GM23338 (cell line): ENCODE data around the gene ADGRB2. TPM values are rescaled to one million over a fixed set of nuclear protein-coding genes. Genes with fewer than 3 reads are reported as not detected.

Experiments used
- ATAC-seq: fragments of 200-7000 bp; cut with Tn5 transposase; 3 replicates; pipeline ENCODE4 v1.9.1; 2020
- DNase-seq: peaks from one replicate; pipeline ENCODE4 v3.0.0-alpha.2; 2015; ENCODE audit warnings: low spot score
- H2AFZ ChIP-seq: fragments of 200-600 bp; sonication (generic); 2 replicates; pipeline ENCODE4 v1.8.0; 2016; ENCODE audit warnings: antibody characterized with exemption, mild to moderate bottlenecking, moderate library complexity
- H3F3A ChIP-seq: fragments of 200-600 bp; sonication (generic); replicated peaks from 2 replicates; pipeline ENCODE4 v1.8.0; 2017; ENCODE audit warnings: antibody characterized with exemption, mixed run types, low read depth
- H3K27ac ChIP-seq: fragments of 200-600 bp; sonication (generic); 2 replicates; pipeline ENCODE4 v1.6.1; 2016; ENCODE audit warnings: low read depth
- H3K27me3 ChIP-seq: fragments of 200-600 bp; sonication (generic); 2 replicates; pipeline ENCODE4 v1.8.0; 2016; ENCODE audit warnings: mild to moderate bottlenecking, mixed run types, moderate library complexity; ENCODE audit not compliant: insufficient read depth
- H3K36me3 ChIP-seq: fragments of 200-600 bp; sonication (generic); 2 replicates; pipeline ENCODE4 v1.8.0; 2016; ENCODE audit warnings: mild to moderate bottlenecking; ENCODE audit not compliant: insufficient read depth
- H3K4me1 ChIP-seq: fragments of 200-600 bp; sonication (generic); 2 replicates; pipeline ENCODE4 v1.8.0; 2016; ENCODE audit warnings: mild to moderate bottlenecking, moderate library complexity; ENCODE audit not compliant: insufficient read depth
- H3K4me2 ChIP-seq: fragments of 200-600 bp; sonication (generic); 2 replicates; pipeline ENCODE4 v1.7.1; 2017; ENCODE audit warnings: mixed run types
- H3K4me3 ChIP-seq: fragments of 200-600 bp; sonication (generic); 2 replicates; pipeline ENCODE4 v1.6.1; 2016; ENCODE audit warnings: mixed run types
- H3K79me2 ChIP-seq: fragments of 200-600 bp; sonication (generic); replicated peaks from 2 replicates; pipeline ENCODE4 v1.8.0; 2017; ENCODE audit warnings: mild to moderate bottlenecking; ENCODE audit not compliant: insufficient read depth
- H3K9me2 ChIP-seq: fragments of 200-600 bp; sonication (generic); 2 replicates; pipeline ENCODE4 v1.8.0; 2017; ENCODE audit not compliant: insufficient read depth
- H4K20me1 ChIP-seq: fragments of 200-600 bp; sonication (generic); replicated peaks from 2 replicates; pipeline ENCODE4 v1.8.0; 2017; ENCODE audit warnings: mild to moderate bottlenecking; ENCODE audit not compliant: insufficient read depth
- H3K27ac Mint-ChIP-seq: 2 replicates; pipeline ENCODE4 v1.8.0; 2020; ENCODE audit warnings: inconsistent platforms, mild to moderate bottlenecking, moderate library complexity, mixed read lengths
- H3K27me3 Mint-ChIP-seq: 3 replicates; pipeline ENCODE4 v1.8.0; 2022; ENCODE audit warnings: low read depth, mild to moderate bottlenecking, moderate library complexity, mixed read lengths, inconsistent platforms; ENCODE audit not compliant: insufficient read depth, poor library complexity
- H3K36me3 Mint-ChIP-seq: 3 replicates; pipeline ENCODE4 v1.8.0; 2021; ENCODE audit warnings: low read depth, mild to moderate bottlenecking, inconsistent platforms, moderate library complexity, mixed read lengths
- H3K4me1 Mint-ChIP-seq: 3 replicates; pipeline ENCODE4 v1.8.0; 2020; ENCODE audit warnings: mild to moderate bottlenecking, inconsistent platforms, mixed read lengths
- H3K4me3 Mint-ChIP-seq: 3 replicates; pipeline ENCODE4 v1.8.0; 2021; ENCODE audit warnings: moderate library complexity, mild to moderate bottlenecking, inconsistent platforms, mixed read lengths
- H3K9me3 Mint-ChIP-seq: 3 replicates; pipeline ENCODE4 v1.8.0; 2020; ENCODE audit warnings: moderate library complexity, mild to moderate bottlenecking, inconsistent platforms, mixed read lengths
- CREB1 ChIP-seq: fragments of 250-450 bp; sonication (Bioruptor Pico); IDR thresholded peaks from 2 replicates; pipeline ENCODE4 v1.5.0; 2020; ENCODE audit warnings: low read depth, mild to moderate bottlenecking, moderate library complexity
- CTCF ChIP-seq, 2 experiments: fragments of 200-600 bp in 1 of 2; sonication (generic) in 1 of 2; conservative IDR thresholded peaks; 2 replicates each; pipeline versions ENCODE4 v1.5.1 to v1.6.1; 2016 to 2017; ENCODE audit warnings: antibody characterized with exemption in 2 of 2, low read depth in 2 of 2, mild to moderate bottlenecking in 2 of 2, moderate library complexity in 1 of 2
- ETS1 ChIP-seq: IDR thresholded peaks from 2 replicates; pipeline ENCODE4 v1.6.1; 2016; ENCODE audit warnings: antibody characterized with exemption
- JUNB ChIP-seq: IDR thresholded peaks from one replicate; pipeline ENCODE4 v1.6.1; 2016; ENCODE audit warnings: antibody characterized with exemption; ENCODE audit not compliant: unreplicated experiment
- NANOG ChIP-seq: IDR thresholded peaks from 2 replicates; pipeline ENCODE4 v1.6.1; 2016; ENCODE audit warnings: antibody characterized with exemption, borderline replicate concordance
- ZNF114 ChIP-seq: fragments of 250-450 bp; sonication (Bioruptor Pico); IDR thresholded peaks from 2 replicates; pipeline ENCODE4 v1.5.0; 2020; ENCODE audit warnings: mild to moderate bottlenecking, moderate library complexity
- ZNF462 ChIP-seq: fragments of 250-450 bp; sonication (Bioruptor Pico); IDR thresholded peaks from 2 replicates; pipeline ENCODE4 v1.5.0; 2020; ENCODE audit warnings: mild to moderate bottlenecking, moderate library complexity
- polyA plus RNA-seq: library from polyadenylated mRNA; unstranded; fragments of >200 nt; fragmentation: Nextera tagmentation; extraction: Ambion mirVana; gene quantifications from 2 replicates; pipeline ENCODE4 v1.2.1, GENCODE V29; 2016
- total RNA-seq: library from RNA; depleted of rRNA; stranded (reverse); fragments of >200 nt; shearing (Covaris generic); gene quantifications from 2 replicates; pipeline ENCODE4 v1.2.3, GENCODE V29; 2014

The ADGRB2 gene
- total and polyA plus RNA-seq, 2 experiments from 2014 or later = 8.0 to 27.8 TPM

- Histone ChIP-seq H3K27ac (no peak overlapping the region), H3K36me3 (no peaks in the 10 kb centered on the region), H3K9me2 (no peaks in the 10 kb centered on the region), H3K4me2 (no peak overlapping the region), H3K4me1 (peaks cover 33% of the 10 kb centered on the region), H4K20me1 (no peaks in the 10 kb centered on the region), H3K27me3 (peaks cover 41% of the 10 kb centered on the region), H3K79me2 (no peaks in the 10 kb centered on the region), H3F3A (peaks cover 6% of the 10 kb centered on the region; the same call in 1 of the 2 replicates), H3K4me3 (no peak overlapping the region), H2AFZ (no peak overlapping the region)
- Mint-ChIP-seq H3K9me3 (no peaks in the 10 kb centered on the region; the same call in 2 of the 3 replicates), H3K4me1 (peaks cover 65% of the 10 kb centered on the region), H3K27me3 (peaks cover 42% of the 10 kb centered on the region), H3K36me3 (no peaks in the 10 kb centered on the region), H3K27ac (no peak overlapping the region), H3K4me3 (no peak overlapping the region; the same call in 2 of the 3 replicates)
- ATAC-seq = no peak
- TF ChIP-seq ETS1 (no peak), JUNB (no peak), NANOG (no peak), CREB1 (CRISPR knock-in tag) (no peak), ZNF114 (CRISPR knock-in tag) (no peak), ZNF462 (CRISPR knock-in tag) (no peak), CTCF (conservative IDR thresholded peaks at IDR 0.05; ENCODE audit: low read depth in 2 of 2) (no peak)
- no peak for DNase-seq
Observed at GRCh38 chr1:31767225-31767624, 3.1 kb upstream of the ADGRB2 start.
